Right cardiac atrium (tissue), 5 donors: Measurements from ENCODE around the gene MBD4. TPM values are rescaled to one million over a fixed set of nuclear protein-coding genes. Genes with fewer than 3 reads are reported as not detected.
"Not testable (repeated sequence)": the region's sequence is repeated elsewhere in the genome, so short reads cannot be mapped to it uniquely, and the experiment has no call there.

Experiments
- ATAC-seq, 2 donors: fragments of 200-7000 bp; cut with Tn5 transposase; one replicate each; pipeline versions ENCODE4 v1.8.0 to v1.9.1; 2020; ENCODE audit warnings: moderate library complexity in 2 of 2, mild to moderate bottlenecking in 1 of 2
- DNase-seq, 3 donors: peaks; one replicate each; pipeline ENCODE4 v3.0.0-alpha.2; 2020
- H3K27ac ChIP-seq: one replicate; pipeline ENCODE4 v1.5.1; 2013; ENCODE audit warnings: mild to moderate bottlenecking, low read length, control low read depth, moderate library complexity
- H3K27me3 ChIP-seq: one replicate; pipeline ENCODE4 v1.6.1; 2013; ENCODE audit not compliant: control insufficient read depth, insufficient read depth
- H3K4me1 ChIP-seq: one replicate; pipeline ENCODE4 v1.6.1; 2013; ENCODE audit warnings: low read length; ENCODE audit not compliant: control insufficient read depth, insufficient read depth
- H3K4me3 ChIP-seq: one replicate; pipeline ENCODE4 v1.5.1; 2013; ENCODE audit warnings: low read length, control low read depth
- H3K9me3 ChIP-seq: one replicate; pipeline ENCODE4 v1.6.1; 2013; ENCODE audit warnings: low read length; ENCODE audit not compliant: control insufficient read depth
- WGBS: extraction: QIAGEN DNeasy Blood & Tissue Kit; methylation state at CpG from one replicate; pipeline ENCODE4 v1.1.7; 2013; 5-methylcytosine and 5-hydroxymethylcytosine counted together
- intact Hi-C, 4 donors: fragments of 100-400 bp; cut with DNase I; formaldehyde crosslinking; loops; one replicate each; pipeline versions ENCODE4 v1.11.0 to v1.14.0; 2022 to 2023
- polyA plus RNA-seq: library from polyadenylated mRNA; stranded (reverse); fragments of 200-250 nt; gene quantifications from one replicate; pipeline ENCODE4 v1.2.3, GENCODE V29; 2013
- total RNA-seq, 4 donors: library from RNA; stranded (reverse); fragmentation: NEBNext Ultra II Directional; extraction: Animal tissue kit (Norgen Biotek cat#: 25700); gene quantifications; one replicate each; pipeline ENCODE4 v1.2.1, GENCODE V29; 2021
- donor health status: healthy with polysubstance abuse.
- donor health status: DM: no; HTN: yes; CAD: no.
- donor health status: DM: no; HTN: no; CAD: no.
- donor health status: DM: no; HTN: yes; CAD: no; lungs with severe emphysema.
- donor health status: DM: yes; HTN: yes; CAD: no.

The MBD4 gene
- total and polyA plus RNA-seq, 5 donors = 17.5 to 52.1 (median 25.6) TPM

- Histone ChIP-seq H3K27me3 (no peaks in the 10 kb centered on the region), H3K27ac (peak overlapping the region; percentile 54), H3K9me3 (no peaks in the 10 kb centered on the region), H3K4me3 (no peak overlapping the region), H3K4me1 (peaks cover 3% of the 10 kb centered on the region)
- intact Hi-C loops = loop anchor here in 2 of 4 donors (10.0 kb wide), 1 partner anchor 343 kb away; no protein-coding TSS in a partner anchor
- whole genome bisulfite sequencing = 45% methylated on average over 12 of the region's 12 CpGs
- ATAC-seq (peak; percentile 75 to 81), DNase-seq (peak; percentile 81 to 89 (median 87))
Observed at GRCh38 chr3:129481766-129482332, 42.1 kb upstream of the MBD4 start.

- H3K9me3 ChIP-seq, H3K4me3 ChIP-seq, H3K4me1 ChIP-seq, H3K27me3 ChIP-seq: not testable (repeated sequence)
- H3K27ac ChIP-seq = peak overlapping the region; percentile 25
- DNase-seq (peak; percentile 56 to 83 (median 83)), ATAC-seq (peak; percentile 4 to 17)
- intact Hi-C loops = loop anchor here in 2 of 4 donors (10.0 kb wide), 1 partner anchor 344 kb away; no protein-coding TSS in a partner anchor
- 49% methylated on average over 7 of the region's 11 CpGs for WGBS
Observed at GRCh38 chr3:129481225-129481765, 41.5 kb upstream of the MBD4 start.

- Histone ChIP-seq H3K4me3 (no peak overlapping the region), H3K27me3 (no peaks in the 10 kb centered on the region), H3K27ac (no peak overlapping the region), H3K4me1 (peaks cover 1% of the 10 kb centered on the region), H3K9me3 (no peaks in the 10 kb centered on the region)
- intact Hi-C loops = no loop called here
- ATAC-seq (no peak), DNase-seq (no peak)
- 93% methylated on average over 6 of the region's 6 CpGs for WGBS
Observed at GRCh38 chr3:129476586-129476985, 36.8 kb upstream of the MBD4 start.

DNA sequence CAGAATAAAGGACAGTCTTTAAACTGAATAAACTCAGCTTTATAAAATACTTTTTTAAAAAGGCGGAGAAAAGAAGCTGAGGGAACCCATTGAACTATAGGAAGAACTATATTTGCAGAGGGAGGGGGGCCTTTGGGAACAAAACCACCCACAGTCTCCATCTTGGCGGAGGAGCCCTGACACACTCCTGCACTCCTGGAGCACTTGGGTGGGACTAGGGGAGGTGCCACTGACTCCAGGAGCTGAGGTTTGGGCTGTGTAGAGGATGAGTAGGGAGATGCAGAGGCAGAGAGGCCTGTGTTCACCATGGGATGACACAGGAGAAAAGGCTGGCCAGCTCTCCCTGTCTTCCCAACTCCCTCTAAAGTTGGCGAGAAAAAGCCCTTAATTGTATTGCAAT, 36.1 kb upstream of the MBD4 start:
- Histone ChIP-seq H3K27ac (no peak overlapping the region), H3K4me1 (peaks cover 3% of the 10 kb centered on the region), H3K4me3 (no peak overlapping the region), H3K9me3 (no peaks in the 10 kb centered on the region), H3K27me3 (no peaks in the 10 kb centered on the region)
- intact Hi-C loops = no loop called here
- DNase-seq = no peak
- WGBS = 96% methylated on average over 3 of the region's 3 CpGs
- ATAC-seq = no peak

- Histone ChIP-seq H3K27me3 (no peaks in the 10 kb centered on the region), H3K9me3 (no peaks in the 10 kb centered on the region), H3K4me3 (no peak overlapping the region), H3K27ac (no peak overlapping the region), H3K4me1 (peaks cover 3% of the 10 kb centered on the region)
- ATAC-seq = no peak
- 96% methylated on average over 10 of the region's 10 CpGs for WGBS
- intact Hi-C loops = no loop called here
- no peak for DNase-seq
Observed at GRCh38 chr3:129474984-129475804, 35.4 kb upstream of the MBD4 start.

DNA sequence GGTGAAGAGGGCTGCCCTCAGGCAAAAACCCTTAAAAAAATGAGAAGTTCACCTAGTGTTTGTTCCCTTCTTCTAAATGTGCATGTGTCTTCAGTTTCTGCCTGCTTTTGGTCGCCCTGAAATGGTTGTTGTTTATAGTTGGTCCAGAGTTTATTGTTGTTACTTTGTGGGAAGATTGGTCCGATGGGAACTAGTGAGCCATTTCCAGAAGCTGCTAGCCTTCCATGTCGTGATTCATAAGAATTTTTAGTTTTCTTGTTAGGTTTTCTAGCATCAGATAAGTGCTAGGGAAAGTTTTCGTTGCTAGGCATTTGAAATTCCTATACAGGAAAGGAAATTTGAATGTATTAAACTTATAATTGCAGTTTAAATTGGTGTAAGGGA, 34.0 kb upstream of the MBD4 start:
- Histone ChIP-seq H3K27me3 (no peaks in the 10 kb centered on the region), H3K4me3 (no peak overlapping the region), H3K27ac (no peak overlapping the region), H3K4me1 (peaks cover 8% of the 10 kb centered on the region), H3K9me3 (no peaks in the 10 kb centered on the region)
- no peak for DNase-seq
- intact Hi-C loops = no loop called here
- WGBS = 84% methylated on average over 4 of the region's 4 CpGs
- no peak for ATAC-seq

GRCh38 chr3:129473067-129473768, 33.5 kb upstream of the MBD4 start:
- H3K4me1 ChIP-seq = peaks cover 8% of the 10 kb centered on the region
- no peaks in the 10 kb centered on the region for H3K9me3 ChIP-seq
- ATAC-seq (no peak), DNase-seq (no peak)
- no peaks in the 10 kb centered on the region for H3K27me3 ChIP-seq
- no peak overlapping the region for H3K4me3 ChIP-seq
- 80% methylated on average over 4 of the region's 4 CpGs for WGBS
- intact Hi-C loops = no loop called here
- H3K27ac ChIP-seq = no peak overlapping the region

DNA sequence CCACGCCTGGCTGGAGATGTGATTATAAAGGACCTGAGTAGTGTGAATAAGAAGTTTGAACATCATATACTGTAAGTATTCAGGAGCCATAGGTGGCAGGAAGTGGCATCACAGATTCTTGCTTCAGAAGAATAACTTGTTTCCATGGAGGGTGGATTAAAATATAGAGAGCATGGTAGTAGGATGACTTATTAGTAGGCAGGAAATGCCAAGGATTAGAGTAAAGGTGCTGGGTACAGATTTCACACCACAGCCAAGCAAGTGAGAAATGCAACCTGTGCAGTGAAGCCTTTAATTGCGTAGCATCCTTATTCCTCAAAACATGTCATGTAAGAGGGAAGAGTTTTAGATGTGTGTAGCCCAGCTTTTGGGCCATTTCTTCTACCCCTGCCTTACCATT, 31.1 kb upstream of the MBD4 start:
- 97% methylated on average over 2 of the region's 2 CpGs for WGBS
- H3K4me3 ChIP-seq = no peak overlapping the region
- DNase-seq (no peak), ATAC-seq (no peak)
- H3K4me1 ChIP-seq = peaks cover 8% of the 10 kb centered on the region
- intact Hi-C loops = no loop called here
- no peaks in the 10 kb centered on the region for H3K9me3 ChIP-seq
- no peak overlapping the region for H3K27ac ChIP-seq
- no peaks in the 10 kb centered on the region for H3K27me3 ChIP-seq

- no peaks in the 10 kb centered on the region for H3K27me3 ChIP-seq
- DNase-seq = no peak
- H3K4me1 ChIP-seq = peaks cover 8% of the 10 kb centered on the region
- 26% methylated on average over 2 of the region's 2 CpGs for WGBS
- ATAC-seq = peak; percentile 86 to 93
- H3K4me3 ChIP-seq = no peak overlapping the region
- no peaks in the 10 kb centered on the region for H3K9me3 ChIP-seq
- H3K27ac ChIP-seq = peak overlapping the region; percentile 84
- intact Hi-C loops = no loop called here
Observed at GRCh38 chr3:129469026-129469425, 29.3 kb upstream of the MBD4 start.

GRCh38 chr3:129467932-129468331, 28.2 kb upstream of the MBD4 start:
- peaks cover 7% of the 10 kb centered on the region for H3K4me1 ChIP-seq
- intact Hi-C loops = no loop called here
- WGBS = 80% methylated on average over 1 of the region's 1 CpG
- H3K27ac ChIP-seq = no peak overlapping the region
- H3K9me3 ChIP-seq = no peaks in the 10 kb centered on the region
- H3K27me3 ChIP-seq = no peaks in the 10 kb centered on the region
- DNase-seq (no peak), ATAC-seq (no peak)
- H3K4me3 ChIP-seq = no peak overlapping the region

DNA sequence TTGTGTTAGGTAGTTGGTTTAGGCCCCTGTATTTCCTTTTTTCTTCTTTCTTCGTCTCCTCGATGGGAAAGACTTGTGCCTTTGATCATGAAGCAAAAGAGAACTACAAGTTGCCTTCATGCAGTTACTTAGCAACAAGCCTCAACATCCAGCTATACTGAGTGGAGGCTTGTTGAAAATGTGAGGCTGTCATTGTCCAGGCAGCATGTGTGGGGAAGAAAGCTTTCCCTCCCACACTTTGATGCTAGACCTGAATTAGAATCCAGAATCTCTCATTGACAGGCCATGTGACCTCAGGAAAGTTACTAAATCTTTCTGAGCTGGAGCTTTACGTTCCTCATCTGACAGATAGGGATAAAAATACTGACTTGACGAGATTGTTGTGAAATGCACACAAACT, 24.0 kb upstream of the MBD4 start:
- DNase-seq = no peak
- H3K27ac ChIP-seq = no peak overlapping the region
- ATAC-seq = no peak
- H3K4me1 ChIP-seq = no peaks in the 10 kb centered on the region
- intact Hi-C loops = no loop called here
- no peaks in the 10 kb centered on the region for H3K27me3 ChIP-seq
- no peaks in the 10 kb centered on the region for H3K9me3 ChIP-seq
- 74% methylated on average over 4 of the region's 4 CpGs for WGBS
- no peak overlapping the region for H3K4me3 ChIP-seq
